ENCODE results near the gene CXCL17. TPM values are rescaled to one million over a fixed set of nuclear protein-coding genes. Genes with fewer than 3 reads are reported as not detected.

The CXCL17 gene
- total and polyA plus RNA-seq, 4 donors: 0.18 TPM; not detected in 3

GRCh38 chr19:42420055-42420544, 22.6 kb downstream of the CXCL17 start:
- H3K4me3 ChIP-seq (ENCODE audit: low read depth, low read length): no peak overlapping the region
- H3K27me3 ChIP-seq (ENCODE audit: control insufficient read depth, insufficient read depth, low read length): no peaks in the 10 kb centered on the region
- H3K27ac ChIP-seq (ENCODE audit: low read depth, low read length): no peak overlapping the region
- 51% methylated on average over 7 of the region's 10 CpGs for WGBS (ENCODE audit: insufficient coverage)
- no peaks in the 10 kb centered on the region for H3K9me3 ChIP-seq (ENCODE audit: control insufficient read depth, insufficient read depth, low read length)
- DNase-seq (ENCODE audit: low read depth in 4 of 6, low spot score in 6 of 6): no peak
- peaks cover 44% of the 10 kb centered on the region for H3K4me1 ChIP-seq (ENCODE audit: control insufficient read depth, insufficient read depth, low read length)
- peaks cover 22% of the 10 kb centered on the region for H3K36me3 ChIP-seq (ENCODE audit: control insufficient read depth, insufficient read depth, low read length)

GRCh38 chr19:42419309-42419708, 23.4 kb downstream of the CXCL17 start:
- no peak overlapping the region for H3K4me3 ChIP-seq (ENCODE audit: low read depth, low read length)
- DNase-seq (ENCODE audit: low read depth in 4 of 6, low spot score in 6 of 6): no peak
- no peaks in the 10 kb centered on the region for H3K27me3 ChIP-seq (ENCODE audit: control insufficient read depth, insufficient read depth, low read length)
- peaks cover 36% of the 10 kb centered on the region for H3K4me1 ChIP-seq (ENCODE audit: control insufficient read depth, insufficient read depth, low read length)
- H3K9me3 ChIP-seq (ENCODE audit: control insufficient read depth, insufficient read depth, low read length): no peaks in the 10 kb centered on the region
- no peak overlapping the region for H3K27ac ChIP-seq (ENCODE audit: low read depth, low read length)
- H3K36me3 ChIP-seq (ENCODE audit: control insufficient read depth, insufficient read depth, low read length): peaks cover 23% of the 10 kb centered on the region
- WGBS (ENCODE audit: insufficient coverage): 73% methylated on average over 6 of the region's 6 CpGs

- no peaks in the 10 kb centered on the region for H3K27me3 ChIP-seq (ENCODE audit: control insufficient read depth, insufficient read depth, low read length)
- no peak overlapping the region for H3K27ac ChIP-seq (ENCODE audit: low read depth, low read length)
- H3K9me3 ChIP-seq (ENCODE audit: control insufficient read depth, insufficient read depth, low read length): no peaks in the 10 kb centered on the region
- 49% methylated on average over 2 of the region's 4 CpGs for WGBS (ENCODE audit: insufficient coverage)
- no peak overlapping the region for H3K4me3 ChIP-seq (ENCODE audit: low read depth, low read length)
- H3K36me3 ChIP-seq (ENCODE audit: control insufficient read depth, insufficient read depth, low read length): peaks cover 57% of the 10 kb centered on the region
- DNase-seq (ENCODE audit: low read depth in 4 of 6, low spot score in 6 of 6): no peak
- H3K4me1 ChIP-seq (ENCODE audit: control insufficient read depth, insufficient read depth, low read length): peaks cover 16% of the 10 kb centered on the region
These were observed 30.1 kb downstream of the CXCL17 start for GRCh38 chr19:42412661-42413076.

- Histone ChIP-seq H3K36me3 (ENCODE audit: control insufficient read depth, insufficient read depth, low read length) (peaks cover 61% of the 10 kb centered on the region), H3K9me3 (ENCODE audit: control insufficient read depth, insufficient read depth, low read length) (no peaks in the 10 kb centered on the region), H3K27me3 (ENCODE audit: control insufficient read depth, insufficient read depth, low read length) (no peaks in the 10 kb centered on the region), H3K27ac (ENCODE audit: low read depth, low read length) (no peak overlapping the region), H3K4me1 (ENCODE audit: control insufficient read depth, insufficient read depth, low read length) (peaks cover 16% of the 10 kb centered on the region), H3K4me3 (ENCODE audit: low read depth, low read length) (no peak overlapping the region)
- no peak for DNase-seq (ENCODE audit: low read depth in 4 of 6, low spot score in 6 of 6)
- 39% methylated on average over 7 of the region's 7 CpGs for WGBS (ENCODE audit: insufficient coverage)
These were observed 30.5 kb downstream of the CXCL17 start for GRCh38 chr19:42412227-42412626.

GRCh38 chr19:42411581-42412178, 31.1 kb downstream of the CXCL17 start:
- 98% methylated on average over 7 of the region's 8 CpGs for WGBS (ENCODE audit: insufficient coverage)
- peaks cover 67% of the 10 kb centered on the region for H3K36me3 ChIP-seq (ENCODE audit: control insufficient read depth, insufficient read depth, low read length)
- no peaks in the 10 kb centered on the region for H3K27me3 ChIP-seq (ENCODE audit: control insufficient read depth, insufficient read depth, low read length)
- no peak overlapping the region for H3K4me3 ChIP-seq (ENCODE audit: low read depth, low read length)
- peaks cover 16% of the 10 kb centered on the region for H3K4me1 ChIP-seq (ENCODE audit: control insufficient read depth, insufficient read depth, low read length)
- no peaks in the 10 kb centered on the region for H3K9me3 ChIP-seq (ENCODE audit: control insufficient read depth, insufficient read depth, low read length)
- H3K27ac ChIP-seq (ENCODE audit: low read depth, low read length): no peak overlapping the region
- DNase-seq (ENCODE audit: low read depth in 4 of 6, low spot score in 6 of 6): no peak

- H3K4me1 ChIP-seq (ENCODE audit: control insufficient read depth, insufficient read depth, low read length): peaks cover 16% of the 10 kb centered on the region
- H3K27ac ChIP-seq (ENCODE audit: low read depth, low read length): no peak overlapping the region
- no peak for DNase-seq (ENCODE audit: low read depth in 4 of 6, low spot score in 6 of 6)
- H3K27me3 ChIP-seq (ENCODE audit: control insufficient read depth, insufficient read depth, low read length): no peaks in the 10 kb centered on the region
- no peaks in the 10 kb centered on the region for H3K9me3 ChIP-seq (ENCODE audit: control insufficient read depth, insufficient read depth, low read length)
- 91% methylated on average over 30 of the region's 30 CpGs for WGBS (ENCODE audit: insufficient coverage)
- peaks cover 76% of the 10 kb centered on the region for H3K36me3 ChIP-seq (ENCODE audit: control insufficient read depth, insufficient read depth, low read length)
- no peak overlapping the region for H3K4me3 ChIP-seq (ENCODE audit: low read depth, low read length)
These were observed 32.4 kb downstream of the CXCL17 start for GRCh38 chr19:42410371-42410770.

GRCh38 chr19:42409477-42409876, 33.3 kb downstream of the CXCL17 start:
- 64% methylated on average over 6 of the region's 6 CpGs for WGBS (ENCODE audit: insufficient coverage)
- peaks cover 82% of the 10 kb centered on the region for H3K36me3 ChIP-seq (ENCODE audit: control insufficient read depth, insufficient read depth, low read length)
- DNase-seq (ENCODE audit: low read depth in 4 of 6, low spot score in 6 of 6): no peak
- H3K4me1 ChIP-seq (ENCODE audit: control insufficient read depth, insufficient read depth, low read length): peaks cover 16% of the 10 kb centered on the region
- H3K4me3 ChIP-seq (ENCODE audit: low read depth, low read length): no peak overlapping the region
- H3K9me3 ChIP-seq (ENCODE audit: control insufficient read depth, insufficient read depth, low read length): no peaks in the 10 kb centered on the region
- no peak overlapping the region for H3K27ac ChIP-seq (ENCODE audit: low read depth, low read length)
- H3K27me3 ChIP-seq (ENCODE audit: control insufficient read depth, insufficient read depth, low read length): no peaks in the 10 kb centered on the region

GRCh38 chr19:42407816-42408175, 35.0 kb downstream of the CXCL17 start:
- Histone ChIP-seq H3K9me3 (ENCODE audit: control insufficient read depth, insufficient read depth, low read length) (no peaks in the 10 kb centered on the region), H3K27me3 (ENCODE audit: control insufficient read depth, insufficient read depth, low read length) (no peaks in the 10 kb centered on the region), H3K4me3 (ENCODE audit: low read depth, low read length) (no peak overlapping the region), H3K27ac (ENCODE audit: low read depth, low read length) (no peak overlapping the region), H3K36me3 (ENCODE audit: control insufficient read depth, insufficient read depth, low read length) (peaks cover 73% of the 10 kb centered on the region), H3K4me1 (ENCODE audit: control insufficient read depth, insufficient read depth, low read length) (peaks cover 18% of the 10 kb centered on the region)
- DNase-seq (ENCODE audit: low read depth in 4 of 6, low spot score in 6 of 6): no peak
- 93% methylated on average over 10 of the region's 10 CpGs for WGBS (ENCODE audit: insufficient coverage)

- Histone ChIP-seq H3K4me1 (ENCODE audit: control insufficient read depth, insufficient read depth, low read length) (peaks cover 18% of the 10 kb centered on the region), H3K4me3 (ENCODE audit: low read depth, low read length) (no peak overlapping the region), H3K27ac (ENCODE audit: low read depth, low read length) (no peak overlapping the region), H3K36me3 (ENCODE audit: control insufficient read depth, insufficient read depth, low read length) (peaks cover 70% of the 10 kb centered on the region), H3K27me3 (ENCODE audit: control insufficient read depth, insufficient read depth, low read length) (no peaks in the 10 kb centered on the region), H3K9me3 (ENCODE audit: control insufficient read depth, insufficient read depth, low read length) (no peaks in the 10 kb centered on the region)
- 94% methylated on average over 29 of the region's 30 CpGs for WGBS (ENCODE audit: insufficient coverage)
- DNase-seq (ENCODE audit: low read depth in 4 of 6, low spot score in 6 of 6): no peak
These were observed 35.5 kb downstream of the CXCL17 start for GRCh38 chr19:42407085-42407815.

- Histone ChIP-seq H3K4me3 (ENCODE audit: low read depth, low read length) (no peak overlapping the region), H3K9me3 (ENCODE audit: control insufficient read depth, insufficient read depth, low read length) (no peaks in the 10 kb centered on the region), H3K27ac (ENCODE audit: low read depth, low read length) (no peak overlapping the region), H3K4me1 (ENCODE audit: control insufficient read depth, insufficient read depth, low read length) (peaks cover 26% of the 10 kb centered on the region), H3K36me3 (ENCODE audit: control insufficient read depth, insufficient read depth, low read length) (peaks cover 66% of the 10 kb centered on the region), H3K27me3 (ENCODE audit: control insufficient read depth, insufficient read depth, low read length) (no peaks in the 10 kb centered on the region)
- no peak for DNase-seq (ENCODE audit: low read depth in 4 of 6, low spot score in 6 of 6)
- 87% methylated on average over 10 of the region's 11 CpGs for WGBS (ENCODE audit: insufficient coverage)
These were observed 36.6 kb downstream of the CXCL17 start for GRCh38 chr19:42406111-42406510.

Measured in spinal cord (tissue), 10 donors.